Activated CD4-positive, alpha-beta T cell treated with anti-CD3 and anti-CD28 coated beads, Interleukin-2, Interleukin-6, amounts not matched to agents 100 ng/mL and 50 ng/mL, durations not matched to agents 16 hours and 8 hours (primary cell): Measurements from ENCODE around the gene KRTAP20-1.

Experiments
- DNase-seq: peaks from one replicate; pipeline ENCODE4 v3.0.0-alpha.2; 2020

The KRTAP20-1 gene

DNA sequence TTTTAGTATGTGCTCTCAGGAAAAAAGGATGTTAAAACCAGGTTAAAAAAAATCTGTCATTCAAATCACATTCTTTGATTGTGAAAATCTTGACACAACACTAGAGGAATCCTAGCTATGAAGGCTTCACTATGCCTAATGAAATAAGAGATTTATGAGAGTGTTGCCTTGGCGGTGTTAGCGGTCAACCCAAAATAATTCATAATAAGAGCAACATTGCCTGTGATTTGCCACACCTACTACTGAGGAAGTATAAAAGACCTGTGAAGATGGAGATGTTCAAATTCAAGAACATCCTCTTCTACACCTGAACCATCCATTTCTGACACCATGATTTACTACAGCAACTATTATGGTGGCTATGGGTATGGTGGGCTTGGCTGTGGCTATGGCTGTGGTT is at the start of gene KRTAP20-1:
TSS of gene KRTAP20-1 (plus strand) at position 301 of the 400 bp plus-strand sequence. CDS start at position 331, 30 bp downstream.
- no peak for DNase-seq

DNA sequence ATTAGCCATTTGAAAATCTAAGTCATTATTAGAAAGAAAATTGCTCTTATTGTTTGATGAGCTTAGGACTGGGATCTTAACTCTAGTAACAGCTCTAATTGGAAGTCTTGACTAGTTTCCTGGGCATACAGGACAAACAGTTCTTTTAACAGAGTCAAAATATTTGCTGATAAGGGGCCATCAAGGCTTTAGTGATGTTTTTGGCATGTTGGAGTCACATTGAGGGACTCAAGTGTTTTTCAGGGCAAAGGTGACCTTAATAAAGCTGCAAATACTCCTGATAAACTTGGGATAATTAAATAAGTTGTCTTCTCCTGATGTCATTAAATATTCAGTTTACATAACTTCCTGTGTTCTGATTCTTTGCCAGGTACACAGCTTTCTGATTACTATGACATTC is 48.6 kb upstream of the KRTAP20-1 start:
- no peak for DNase-seq

- DNase-seq = no peak
Measured at GRCh38 chr21:30577766-30578165, 38.5 kb upstream of the KRTAP20-1 start.

DNA sequence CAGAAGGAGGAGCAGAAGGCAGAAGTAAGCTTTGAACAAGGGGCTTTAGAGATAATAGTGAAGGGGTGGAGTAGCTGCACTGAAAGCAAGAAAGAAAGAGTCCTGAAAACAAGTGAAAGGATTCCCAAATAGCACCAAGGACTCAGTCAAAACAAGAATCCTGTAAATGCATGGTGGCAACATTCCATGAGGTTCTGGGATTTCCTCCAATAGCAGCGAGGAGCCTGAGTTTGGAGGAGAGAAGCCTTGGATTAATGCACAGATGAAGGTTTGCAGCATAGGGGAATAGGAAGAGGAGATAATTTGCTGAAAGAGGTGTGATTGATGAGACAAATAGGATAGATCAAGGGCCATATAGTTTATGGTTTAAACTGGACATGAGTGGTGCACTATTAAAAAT is 36.9 kb upstream of the KRTAP20-1 start:
- DNase-seq = no peak

DNA sequence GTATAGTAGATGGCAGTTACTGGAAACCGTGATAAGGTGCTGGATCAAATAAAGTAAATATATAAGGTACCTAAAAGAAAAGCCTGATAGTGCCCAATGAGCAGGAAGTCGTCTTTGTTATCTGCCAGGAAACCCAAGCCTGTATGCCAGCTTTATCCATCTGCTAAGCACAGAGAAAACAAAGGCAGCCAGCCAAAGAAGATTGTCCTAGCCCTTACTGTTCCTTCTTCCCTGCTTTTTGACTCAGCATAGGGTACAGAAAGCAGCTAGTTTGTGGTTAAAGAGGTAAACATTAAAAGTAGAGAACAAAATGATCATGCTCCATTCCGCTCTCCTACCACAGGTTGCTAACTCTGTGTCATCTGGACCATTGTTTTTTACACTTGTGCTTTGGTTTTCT is 36.1 kb upstream of the KRTAP20-1 start:
- DNase-seq = no peak

GRCh38 chr21:30582870-30583269 is 33.4 kb upstream of the KRTAP20-1 start:
- DNase-seq = no peak

- DNase-seq = no peak
Measured at GRCh38 chr21:30590297-30590696, 25.9 kb upstream of the KRTAP20-1 start, which contains the start of gene KRTAP22-2. Gene KRTAP22-2, minus strand, starts transcription at chr21:30590397.

DNA sequence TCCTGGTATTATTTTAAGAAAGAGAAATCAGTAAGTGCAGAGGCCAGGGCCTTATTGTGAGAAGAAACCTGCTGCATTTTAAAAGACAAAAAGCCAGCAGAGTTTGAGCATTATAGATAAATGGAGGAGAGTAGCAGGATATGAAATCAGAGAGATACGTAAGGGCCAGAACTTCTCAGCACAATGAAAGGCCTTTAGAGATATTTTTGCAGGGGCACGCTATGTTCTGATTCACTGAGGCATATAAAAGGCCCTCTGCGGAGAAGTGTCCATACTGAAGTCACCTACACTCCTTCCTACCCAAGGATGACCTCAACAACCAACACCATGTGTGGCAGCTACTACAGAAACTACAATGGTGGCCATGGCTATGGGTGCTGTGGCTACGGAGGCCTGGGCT is 24.1 kb upstream of the KRTAP20-1 start, which contains the start of gene KRTAP6-3:
TSS of gene KRTAP6-3 (plus strand) at position 301 of the 400 bp plus-strand sequence. CDS start at position 307, 6 bp downstream.
- no peak for DNase-seq

- DNase-seq = no peak
Measured at GRCh38 chr21:30598802-30599201, 17.4 kb upstream of the KRTAP20-1 start, which contains the start of gene KRTAP6-2. Gene KRTAP6-2, minus strand, starts transcription at chr21:30598902. Its CDS starts 28 bp downstream, at chr21:30598874.

DNA sequence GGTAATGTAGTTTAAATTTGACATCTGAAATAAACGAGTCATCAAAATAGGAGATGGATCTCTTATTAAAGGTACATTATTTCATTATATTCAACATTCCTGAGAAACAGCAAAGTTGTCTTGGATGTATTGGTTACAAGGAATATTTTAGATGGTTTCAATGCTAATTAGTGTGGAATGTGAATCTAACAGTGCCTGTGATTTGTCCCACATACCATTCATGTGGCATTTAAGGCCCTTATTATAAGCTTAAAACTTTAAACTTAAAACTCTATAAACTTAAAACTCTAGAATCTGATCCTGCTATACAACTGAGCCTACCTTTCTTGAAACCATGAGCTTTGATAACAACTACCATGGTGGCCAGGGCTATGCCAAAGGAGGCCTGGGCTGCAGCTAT is 15.4 kb upstream of the KRTAP20-1 start, which contains the start of gene KRTAP22-1:
TSS of gene KRTAP22-1 (plus strand) at position 301 of the 400 bp plus-strand sequence.
- no peak for DNase-seq

GRCh38 chr21:30605968-30606367 is 10.3 kb upstream of the KRTAP20-1 start:
- DNase-seq = no peak

- DNase-seq = no peak
Measured at GRCh38 chr21:30612132-30612531, 4.1 kb upstream of the KRTAP20-1 start.

DNA sequence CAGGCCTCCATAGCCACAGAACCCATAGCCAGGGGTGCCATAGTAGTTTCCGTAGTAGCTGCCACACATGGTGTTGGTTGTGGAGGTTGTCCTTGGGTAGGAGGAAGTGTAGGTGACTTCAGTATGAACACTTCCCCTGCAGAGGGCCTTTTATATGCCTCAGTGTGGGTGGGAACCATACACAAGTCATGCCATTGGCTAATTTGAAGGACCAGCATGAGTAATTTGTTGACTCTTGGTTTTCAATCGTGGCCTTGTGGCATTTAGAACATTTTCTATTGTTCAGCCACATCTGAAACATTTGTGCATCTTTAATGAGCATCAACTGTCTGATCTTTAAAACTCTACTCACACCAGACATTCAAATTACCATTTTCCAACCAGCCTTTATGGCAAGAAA is 2.4 kb upstream of the KRTAP20-1 start, which contains the start of gene KRTAP6-1:
TSS of gene KRTAP6-1 (minus strand) at position 95 of the 400 bp plus-strand sequence. CDS start at position 69, 26 bp downstream.
- DNase-seq = no peak

GRCh38 chr21:30615199-30615598 is 1.0 kb upstream of the KRTAP20-1 start:
- DNase-seq = no peak

- DNase-seq = no peak
Measured at GRCh38 chr21:30620080-30620479, 3.9 kb downstream of the KRTAP20-1 start.

DNA sequence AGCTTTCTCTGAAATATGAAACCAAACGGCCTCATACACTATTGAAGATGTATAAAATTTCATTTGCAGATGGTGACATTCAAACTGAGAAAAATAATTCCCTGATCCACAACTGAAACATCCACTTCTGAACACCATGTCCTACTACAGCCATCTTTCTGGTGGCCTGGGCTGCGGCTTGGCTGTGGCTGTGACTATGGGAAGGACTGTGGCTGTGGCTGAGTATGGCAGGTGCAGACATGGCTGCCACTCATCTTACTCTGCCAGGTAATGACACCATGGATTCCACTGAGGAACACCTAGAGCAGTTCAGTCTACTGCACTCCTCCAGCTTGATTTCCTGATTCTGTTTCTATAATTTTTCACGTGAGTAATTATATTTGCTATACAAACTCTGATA is 4.3 kb downstream of the KRTAP20-1 start, which contains the start of gene KRTAP20-4:
TSS of gene KRTAP20-4 (plus strand) at position 106 of the 400 bp plus-strand sequence.
- DNase-seq = no peak

- DNase-seq = no peak
Measured at GRCh38 chr21:30623362-30623761, 7.1 kb downstream of the KRTAP20-1 start.

DNA sequence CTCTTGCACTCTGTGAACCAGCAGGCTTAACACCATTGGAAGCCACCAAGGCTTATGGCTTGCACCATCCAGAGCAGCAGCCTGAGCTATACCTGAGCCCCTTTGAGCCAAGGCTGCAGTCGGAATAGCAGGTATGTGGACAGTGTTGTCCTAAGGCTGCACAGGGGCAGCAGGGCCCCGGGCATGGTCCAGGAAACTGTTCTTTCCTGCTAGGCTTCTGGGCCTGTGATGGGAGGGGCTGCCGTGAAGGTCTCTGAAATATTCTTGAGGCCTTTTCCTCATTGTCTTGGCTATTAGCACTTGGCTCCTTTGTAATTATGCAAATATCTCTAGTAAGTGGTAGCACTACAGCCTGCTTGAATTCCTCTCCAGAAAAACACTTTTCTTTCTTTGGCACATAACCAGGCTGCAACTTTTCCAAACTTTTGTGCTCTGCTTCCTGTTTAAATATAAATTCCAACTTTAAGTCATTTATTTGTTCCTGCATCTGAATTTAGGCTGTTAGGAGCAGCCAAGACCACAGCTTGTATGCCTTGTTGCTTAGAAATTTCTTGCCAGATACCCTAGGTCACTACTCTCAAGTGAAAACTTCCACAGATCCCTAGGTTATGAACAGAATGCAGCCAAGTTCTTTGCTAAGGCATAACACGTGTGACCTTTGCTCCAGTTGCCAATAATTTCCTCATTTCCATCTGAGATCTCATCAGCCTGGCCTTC is 9.4 kb downstream of the KRTAP20-1 start:
- DNase-seq = no peak

DNA sequence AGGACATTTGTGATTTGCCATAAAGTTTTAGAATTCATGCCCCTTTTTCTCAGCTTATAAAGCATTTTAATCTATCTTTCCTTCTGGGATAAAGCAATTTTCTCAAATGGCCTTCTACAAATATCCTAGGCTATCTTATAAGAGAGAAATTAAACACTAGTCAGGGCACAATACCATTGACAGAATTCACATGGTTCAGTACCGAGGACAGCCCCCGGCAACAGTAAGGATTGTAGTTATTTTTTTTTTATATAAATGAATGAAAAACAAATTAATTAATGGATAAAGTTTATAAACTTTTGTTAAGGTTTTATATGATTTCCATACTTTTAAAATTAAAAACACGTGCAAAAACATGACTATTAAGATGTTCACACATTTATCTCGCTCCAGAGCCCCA is 11.9 kb downstream of the KRTAP20-1 start:
- DNase-seq = no peak

DNA sequence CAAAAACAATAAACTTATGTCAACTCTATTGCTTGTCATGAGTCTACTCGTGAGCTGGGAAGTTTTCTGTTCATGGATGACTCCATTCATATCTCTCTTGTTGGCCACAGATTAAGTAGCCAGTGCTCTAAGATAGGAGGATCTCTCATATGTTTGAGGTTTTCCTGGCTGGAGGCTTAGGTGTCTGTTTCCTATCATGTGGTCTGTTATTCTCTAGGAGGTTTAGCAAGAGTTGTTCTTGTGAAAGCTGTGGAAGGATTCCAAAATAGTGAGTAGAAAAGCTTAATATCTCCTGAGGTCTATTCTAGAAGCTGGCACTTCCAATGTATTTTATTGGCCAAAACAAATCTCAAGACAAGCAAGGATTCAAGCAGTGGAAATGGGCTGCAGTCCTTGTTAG is 13.0 kb downstream of the KRTAP20-1 start:
- no peak for DNase-seq

DNA sequence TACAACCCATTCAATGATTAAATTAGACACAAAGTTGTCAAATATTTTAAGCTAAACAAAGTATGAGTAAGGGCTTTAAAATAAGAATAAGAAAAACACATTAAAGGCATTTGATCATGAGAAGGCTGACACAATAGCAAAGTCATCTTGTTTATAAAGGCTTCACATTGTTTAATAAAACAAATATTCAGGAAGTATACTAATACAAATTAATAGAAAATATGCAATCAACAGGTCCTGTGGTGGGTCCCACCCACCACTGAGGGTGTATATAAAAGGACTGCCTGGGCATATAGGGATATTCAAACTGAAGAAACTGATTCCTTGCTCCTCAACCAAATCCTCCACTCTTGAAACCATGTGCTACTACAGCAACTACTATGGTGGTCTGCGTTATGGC is 18.7 kb downstream of the KRTAP20-1 start, which contains the start of gene KRTAP20-2:
TSS of gene KRTAP20-2 (plus strand) at position 301 of the 400 bp plus-strand sequence. CDS start at position 359, 58 bp downstream.
- DNase-seq = no peak

DNA sequence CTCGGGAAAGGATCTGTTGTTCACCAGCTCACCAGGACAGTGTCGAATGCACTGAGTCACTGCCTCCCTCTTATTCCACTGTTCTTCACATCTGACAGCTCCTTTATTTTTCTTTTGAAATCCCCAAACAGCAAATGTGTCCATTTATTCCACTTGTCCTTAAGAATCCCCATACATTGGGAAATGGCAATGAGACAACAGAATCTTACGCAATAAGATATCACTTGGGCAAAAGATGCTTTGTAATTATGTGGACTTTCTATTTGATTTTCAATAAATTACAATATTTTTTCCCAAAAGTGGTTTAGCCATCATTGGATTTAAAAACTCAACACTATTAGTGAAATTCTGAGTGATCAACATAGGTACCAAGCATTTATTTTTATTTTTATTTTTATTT is 22.5 kb downstream of the KRTAP20-1 start:
- no peak for DNase-seq

- no peak for DNase-seq
Measured at GRCh38 chr21:30642564-30642963, 26.3 kb downstream of the KRTAP20-1 start, which contains the start of gene KRTAP20-3. Gene KRTAP20-3, plus strand, starts transcription at chr21:30642864.

DNA sequence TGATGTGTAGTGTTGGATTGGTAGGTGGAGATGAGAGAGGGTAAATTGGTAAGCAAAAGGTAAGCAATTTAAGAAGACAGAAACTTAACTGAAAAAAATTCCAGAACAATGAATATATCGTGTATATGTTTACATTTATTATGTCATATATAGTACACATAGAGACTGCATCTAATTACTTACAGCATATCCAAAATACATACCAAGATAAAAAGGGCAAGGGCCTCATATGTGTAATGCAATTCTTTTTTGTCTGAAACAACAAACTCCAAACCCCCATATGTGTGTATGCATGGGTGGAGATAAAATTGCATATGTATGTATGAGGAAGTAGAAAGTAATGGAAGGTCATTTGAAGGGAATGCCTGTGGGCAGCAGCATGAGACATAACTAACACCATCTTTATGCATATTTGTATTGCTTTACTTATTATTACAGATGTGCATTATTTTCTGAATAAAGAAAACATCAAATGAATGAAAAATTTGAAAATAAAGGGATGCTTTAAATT is 30.7 kb downstream of the KRTAP20-1 start:
- DNase-seq = no peak
